SK-N-SH (cell line): ENCODE results near the gene GSTT2. TPM values are rescaled to one million over a fixed set of nuclear protein-coding genes. Genes with fewer than 3 reads are reported as not detected.
A peak's percentile ranks its signal among the peaks of the same experiment; 100 is the strongest.

Experiments
- CTCF ChIA-PET: fragments of 300-600, 350-600 bp; formaldehyde crosslinking; extraction: SDS; loops from one replicate; lab custom pipeline; 2021; lab: Yijun Ruan, JAX
- POLR2A ChIA-PET: fragments of 350-600 bp; sonication (Branson Sonifier 250); formaldehyde crosslinking; extraction: SDS; loops from one replicate; lab custom pipeline; 2020; ENCODE audit warnings: antibody characterized with exemption, inconsistent platforms; lab: Yijun Ruan, JAX
- DNase-seq: peaks from one replicate; pipeline ENCODE4 v3.0.0; 2012
- H2AFZ ChIP-seq: fragments of 200-600 bp; sonication (generic); 2 replicates; pipeline ENCODE4 v1.8.1; 2016; ENCODE audit warnings: antibody characterized with exemption, mild to moderate bottlenecking, low read depth
- H3F3A ChIP-seq: fragments of 200-600 bp; sonication (generic); replicated peaks from 2 replicates; pipeline ENCODE3; 2016; ENCODE audit warnings: antibody characterized with exemption, mild to moderate bottlenecking; ENCODE audit not compliant: insufficient read depth
- H3K27ac ChIP-seq, 2 experiments: fragments of 200-500 bp in 1 of 2; fragments of 200-600 bp in 1 of 2; sonication (Bioruptor generic) in 1 of 2; sonication (generic), shearing (Covaris generic) in 1 of 2; 2 replicates each; pipeline versions ENCODE4 v1.5.1 to v1.6.1; 2014 to 2016; ENCODE audit warnings: low read depth in 2 of 2, inconsistent platforms in 1 of 2, low read length in 1 of 2, mild to moderate bottlenecking in 1 of 2, mixed read lengths in 1 of 2
- H3K27me3 ChIP-seq: fragments of 200-600 bp; sonication (generic), shearing (Covaris generic); 2 replicates; pipeline ENCODE4 v1.6.1; 2016; ENCODE audit warnings: mixed run types; ENCODE audit not compliant: insufficient read depth
- H3K36me3 ChIP-seq, 2 experiments: fragments of 200-500 bp in 1 of 2; fragments of 200-600 bp in 1 of 2; sonication (Bioruptor generic) in 1 of 2; sonication (generic) in 1 of 2; replicated peaks in 1 of 2; 2 replicates each; pipeline versions ENCODE3 to v1.5.1; 2014 to 2016; ENCODE audit warnings: low read length in 1 of 2, mild to moderate bottlenecking in 1 of 2; ENCODE audit not compliant: insufficient read depth in 2 of 2, control insufficient read depth in 1 of 2
- H3K4me1 ChIP-seq, 2 experiments: fragments of 200-500 bp in 1 of 2; fragments of 200-600 bp in 1 of 2; sonication (Bioruptor generic) in 1 of 2; sonication (generic), shearing (Covaris generic) in 1 of 2; 2 replicates each; pipeline versions ENCODE4 v1.5.1 to v1.6.1; 2014 to 2016; ENCODE audit warnings: low read depth in 1 of 2, low read length in 1 of 2, mixed run types in 1 of 2; ENCODE audit not compliant: insufficient read depth in 2 of 2, control insufficient read depth in 1 of 2
- H3K4me2 ChIP-seq: fragments of 200-600 bp; sonication (generic), shearing (Covaris generic); 2 replicates; pipeline ENCODE4 v1.6.1; 2017; ENCODE audit warnings: mixed run types
- H3K4me3 ChIP-seq, 2 experiments: fragments of 200-500 bp in 1 of 2; fragments of 200-600 bp in 1 of 2; sonication (Bioruptor generic) in 1 of 2; sonication (generic), shearing (Covaris generic) in 1 of 2; 2 replicates each; pipeline versions ENCODE4 v1.5.1 to v1.8.1; 2014 to 2016; ENCODE audit warnings: low read depth in 2 of 2, inconsistent platforms in 1 of 2, low read length in 1 of 2, mild to moderate bottlenecking in 1 of 2, mixed read lengths in 1 of 2, moderate library complexity in 1 of 2
- H3K79me2 ChIP-seq: fragments of 200-600 bp; sonication (generic); 2 replicates; pipeline ENCODE4 v1.8.1; 2017; ENCODE audit warnings: mild to moderate bottlenecking; ENCODE audit not compliant: insufficient read depth
- H3K9ac ChIP-seq: fragments of 200-600 bp; sonication (generic); 2 replicates; pipeline ENCODE4 v1.6.1; 2017; ENCODE audit warnings: mixed run types
- H3K9me2 ChIP-seq: fragments of 200-600 bp; sonication (generic); 2 replicates; pipeline ENCODE4 v1.6.1; 2017; ENCODE audit warnings: mixed run types
- H3K9me3 ChIP-seq: fragments of 200-600 bp; sonication (generic); 2 replicates; pipeline ENCODE4 v1.6.1; 2017; ENCODE audit warnings: mixed run types, mild to moderate bottlenecking, moderate library complexity
- H4K20me1 ChIP-seq: fragments of 200-600 bp; sonication (generic); 2 replicates; pipeline ENCODE4 v1.6.1; 2017; ENCODE audit warnings: mild to moderate bottlenecking, mixed run types; ENCODE audit not compliant: insufficient read depth
- CHD2 ChIP-seq: fragments of 150-350 bp; IDR thresholded peaks from 2 replicates; pipeline ENCODE4 v1.6.1; 2018; ENCODE audit warnings: low read length; ENCODE audit not compliant: partially characterized antibody
- ELF1 ChIP-seq: IDR thresholded peaks from 2 replicates; pipeline ENCODE4 v1.4.0; 2012
- EP300 ChIP-seq, 2 experiments: IDR thresholded peaks; 2 replicates each; pipeline versions ENCODE4 v1.4.0 to v1.6.1; 2012; ENCODE audit warnings: borderline replicate concordance in 1 of 2, low read depth in 1 of 2, low read length in 1 of 2
- FOSL2 ChIP-seq: IDR thresholded peaks from 2 replicates; pipeline ENCODE4 v1.4.0; 2012; ENCODE audit warnings: low read depth, mild to moderate bottlenecking, moderate library complexity, borderline replicate concordance
- FOXM1 ChIP-seq: IDR thresholded peaks from 2 replicates; pipeline ENCODE4 v1.4.0; 2012; ENCODE audit warnings: low read depth, mild to moderate bottlenecking
- GATA2 ChIP-seq: sonication (generic); formaldehyde crosslinking; IDR thresholded peaks from 2 replicates; pipeline ENCODE4 v1.5.0; 2020; ENCODE audit warnings: mild to moderate bottlenecking, missing genetic modification reagents
- JUND ChIP-seq: IDR thresholded peaks from 2 replicates; pipeline ENCODE4 v1.4.0; 2012
- MEF2A ChIP-seq: IDR thresholded peaks from 2 replicates; pipeline ENCODE4 v1.4.0; 2012; ENCODE audit warnings: low read depth, borderline replicate concordance
- MXI1 ChIP-seq: IDR thresholded peaks from 2 replicates; pipeline ENCODE4 v1.6.1; 2012; ENCODE audit warnings: mild to moderate bottlenecking, low read depth, low read length, improper control_type of control experiment
- NRF1 ChIP-seq: IDR thresholded peaks from 2 replicates; pipeline ENCODE4 v1.6.1; 2012; ENCODE audit warnings: low read depth, mild to moderate bottlenecking, low read length
- POLR2AphosphoS5 ChIP-seq: IDR thresholded peaks from 2 replicates; pipeline ENCODE4 v1.6.1; 2012; ENCODE audit warnings: low read depth, low read length
- RAD21 ChIP-seq: IDR thresholded peaks from 2 replicates; pipeline ENCODE4 v1.6.1; 2012; ENCODE audit warnings: mild to moderate bottlenecking, low read length
- RCOR1 ChIP-seq: fragments of 150-350 bp; IDR thresholded peaks from 2 replicates; pipeline ENCODE4 v1.6.1; 2017; ENCODE audit warnings: antibody characterized with exemption, low read length
- RFX5 ChIP-seq: IDR thresholded peaks from 2 replicates; pipeline ENCODE4 v1.6.1; 2012; ENCODE audit warnings: mild to moderate bottlenecking, improper control_type of control experiment, low read length
- RXRA ChIP-seq: IDR thresholded peaks from 2 replicates; pipeline ENCODE4 v1.4.0; 2012; ENCODE audit warnings: low read depth, mild to moderate bottlenecking, borderline replicate concordance
- SMC3 ChIP-seq: IDR thresholded peaks from 2 replicates; pipeline ENCODE4 v1.6.1; 2012; ENCODE audit warnings: low read depth, low read length, improper control_type of control experiment
- TAF1 ChIP-seq: IDR thresholded peaks from 2 replicates; pipeline ENCODE4 v1.6.1; 2012; ENCODE audit warnings: low read depth, mild to moderate bottlenecking, low read length, moderate library complexity, borderline replicate concordance
- TEAD4 ChIP-seq: IDR thresholded peaks from 2 replicates; pipeline ENCODE4 v1.4.0; 2012; ENCODE audit warnings: mild to moderate bottlenecking, borderline replicate concordance; ENCODE audit not compliant: insufficient read depth
- USF2 ChIP-seq: fragments of 150-350 bp; IDR thresholded peaks from 2 replicates; pipeline ENCODE4 v1.6.1; 2017; ENCODE audit warnings: antibody characterized with exemption, low read length, low read depth, borderline replicate concordance
- ZBTB33 ChIP-seq: IDR thresholded peaks from 2 replicates; pipeline ENCODE4 v1.4.0; 2012; ENCODE audit warnings: low read depth, borderline replicate concordance
- WGBS: methylation state at CpG from one replicate; pipeline ENCODE4 v1.1.6; 2017; ENCODE audit warnings: low lambda C conversion rate; 5-methylcytosine and 5-hydroxymethylcytosine counted together
- polyA plus RNA-seq, 3 experiments: library from polyadenylated mRNA; depleted of rRNA; stranded (reverse); fragments of >200 nt; gene quantifications; 2 replicates each; pipeline ENCODE4 v1.2.3, GENCODE V29; 2012

GSTT2 gene
- polyA plus RNA-seq, 1 of the 3 experiments (the other 2 are of a cell fraction) = 3.7 TPM

- no peak for TF ChIP-seq USF2
- no peak for TF ChIP-seq MEF2A
- no peak for TF ChIP-seq ELF1
- TF ChIP-seq FOSL2 = no peak
- TF ChIP-seq FOXM1 = no peak
- no peak for TF ChIP-seq SMC3
- TF ChIP-seq RCOR1 = no peak
- no peak for TF ChIP-seq GATA2 (CRISPR knock-in tag)
- TF ChIP-seq ZBTB33 = no peak
- no peak for TF ChIP-seq TAF1
- no peak for TF ChIP-seq RXRA
- TF ChIP-seq NRF1 = no peak
- no peak for TF ChIP-seq TEAD4
- no peak for TF ChIP-seq EP300 (IDR thresholded peaks at IDR 0.05; ENCODE audit: borderline replicate concordance in 1 of 2, low read depth in 1 of 2, low read length in 1 of 2)
- Histone ChIP-seq H3K4me2 (peak overlapping the region; percentile 83), H3K9ac (peak overlapping the region; percentile 85), H3K9me2 (no peaks in the 10 kb centered on the region), H3K36me3 (no peaks in the 10 kb centered on the region), H3K4me3 (peak overlapping the region; percentile 76 to 93), H3F3A (peaks cover 10% of the 10 kb centered on the region), H3K9me3 (no peaks in the 10 kb centered on the region), H4K20me1 (no peaks in the 10 kb centered on the region), H3K27me3 (no peaks in the 10 kb centered on the region), H3K27ac (peak overlapping the region; percentile 60 to 72), H3K79me2 (peaks cover 54% of the 10 kb centered on the region), H2AFZ (peak overlapping the region; percentile 83), H3K4me1 (peaks cover 3 to 7% of the 10 kb centered on the region in 2 experiments; a peak in 3 of 4 replicates)
- POLR2A ChIA-PET = interaction anchor here (1.2 kb wide), 1 partner anchor 145 kb away, joined by 4 read pairs; no protein-coding TSS in a partner anchor
- DNase-seq = peak; percentile 37
- WGBS = 3% methylated on average over 10 of the region's 10 CpGs
- CTCF ChIA-PET = interaction anchor here (1.7 kb wide), 1 partner anchor 178 kb away, joined by 5 read pairs; no protein-coding TSS in a partner anchor
Measured at GRCh38 chr22:24011735-24012068, 31.8 kb downstream of the GSTT2 start.

GRCh38 chr22:24016156-24016555 lies 36.2 kb downstream of the GSTT2 start:
- Histone ChIP-seq H3F3A (peaks cover 10% of the 10 kb centered on the region), H3K4me2 (no peak overlapping the region), H3K36me3 (peaks cover 0 to 19% of the 10 kb centered on the region in 2 experiments), H3K4me3 (no peak overlapping the region), H3K9ac (no peak overlapping the region), H2AFZ (no peak overlapping the region), H3K4me1 (peaks cover 3 to 7% of the 10 kb centered on the region in 2 experiments; a peak in 3 of 4 replicates), H3K9me2 (no peaks in the 10 kb centered on the region), H3K27ac (no peak overlapping the region), H3K27me3 (no peaks in the 10 kb centered on the region), H3K9me3 (no peaks in the 10 kb centered on the region), H3K79me2 (peaks cover 90% of the 10 kb centered on the region), H4K20me1 (no peaks in the 10 kb centered on the region)
- CTCF ChIA-PET = no interaction called here
- POLR2A ChIA-PET = no interaction called here
- DNase-seq = no peak
- TF ChIP-seq NRF1 (no peak), RFX5 (no peak), USF2 (no peak), ZBTB33 (no peak), POLR2AphosphoS5 (no peak), FOSL2 (no peak), RAD21 (no peak), JUND (no peak), GATA2 (CRISPR knock-in tag) (no peak), CHD2 (no peak), MXI1 (no peak)
- WGBS = 97% methylated on average over 1 of the region's 1 CpG
